Measurements from ENCODE around the gene CNOT1.
"Not testable (repeated sequence)": the region's sequence is repeated elsewhere in the genome, so short reads cannot be mapped to it uniquely, and the experiment has no call there.

The CNOT1 gene

GRCh38 chr16:58582971-58583765 lies 46.5 kb downstream of the CNOT1 start:
- DNase-seq (ENCODE audit: low read depth in 3 of 3, low spot score in 1 of 3) = no peak

DNA sequence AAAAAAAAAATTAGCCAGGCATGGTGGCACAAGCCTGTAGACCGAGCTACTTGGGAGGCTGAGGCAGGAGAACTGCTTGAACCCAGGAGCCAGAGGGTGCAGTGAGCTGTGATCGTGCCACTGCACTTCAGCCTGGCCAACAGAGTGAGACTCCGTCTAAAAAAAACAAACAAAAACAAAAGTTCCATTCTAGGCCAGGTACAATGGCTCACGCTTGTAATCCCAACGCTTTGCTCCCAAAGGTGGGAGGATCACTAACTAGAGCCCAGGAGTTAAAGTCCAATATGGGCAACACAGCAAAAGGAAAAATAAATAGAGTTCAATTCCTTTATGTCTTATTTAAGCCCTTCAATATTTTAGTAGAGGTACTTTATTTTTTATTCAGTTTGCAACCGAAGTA lies 47.5 kb downstream of the CNOT1 start:
- no peak for DNase-seq (ENCODE audit: low read depth in 3 of 3, low spot score in 1 of 3)

DNA sequence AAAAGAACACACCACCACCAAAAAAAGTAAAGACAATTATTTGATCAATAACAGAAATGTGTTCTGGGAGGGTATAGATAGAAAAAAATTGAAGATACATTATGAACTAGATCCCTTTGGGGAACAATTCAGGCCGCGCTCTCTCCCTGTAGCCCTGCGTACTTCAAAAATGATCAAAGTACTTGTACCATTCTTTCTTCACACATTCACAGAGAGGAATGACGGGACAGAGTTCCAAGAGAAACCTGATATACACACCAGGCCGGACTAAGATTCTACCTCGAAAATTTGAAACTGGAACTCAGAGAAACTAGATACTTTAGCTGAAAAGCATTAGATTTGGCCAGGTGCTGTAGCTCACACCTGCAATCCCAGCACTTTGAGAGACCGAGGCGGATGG lies 50.0 kb downstream of the CNOT1 start:
- DNase-seq (ENCODE audit: low read depth in 3 of 3, low spot score in 1 of 3) = no peak

GRCh38 chr16:58578642-58579041 lies 51.0 kb downstream of the CNOT1 start:
- no peak for DNase-seq (ENCODE audit: low read depth in 3 of 3, low spot score in 1 of 3)

DNA sequence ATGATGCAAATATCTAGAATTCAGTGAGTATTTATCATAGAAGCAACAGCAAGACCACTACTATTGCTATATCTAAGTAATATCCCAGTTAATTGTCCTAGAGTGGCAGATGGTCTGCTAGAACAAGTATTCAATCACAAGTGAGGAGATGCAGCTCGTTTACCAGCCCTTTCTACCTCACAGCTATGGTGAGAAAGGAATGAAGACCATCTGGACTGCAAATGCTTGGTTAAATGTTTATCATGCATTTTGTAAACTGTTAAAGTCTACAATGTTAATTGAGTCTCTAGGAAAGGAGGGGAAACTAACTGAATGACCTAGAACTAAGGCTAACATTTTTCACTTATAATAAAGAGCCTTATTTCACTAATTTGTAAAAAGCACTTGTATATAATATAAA lies 52.5 kb downstream of the CNOT1 start:
- no peak for DNase-seq (ENCODE audit: low read depth in 3 of 3, low spot score in 1 of 3)

DNA sequence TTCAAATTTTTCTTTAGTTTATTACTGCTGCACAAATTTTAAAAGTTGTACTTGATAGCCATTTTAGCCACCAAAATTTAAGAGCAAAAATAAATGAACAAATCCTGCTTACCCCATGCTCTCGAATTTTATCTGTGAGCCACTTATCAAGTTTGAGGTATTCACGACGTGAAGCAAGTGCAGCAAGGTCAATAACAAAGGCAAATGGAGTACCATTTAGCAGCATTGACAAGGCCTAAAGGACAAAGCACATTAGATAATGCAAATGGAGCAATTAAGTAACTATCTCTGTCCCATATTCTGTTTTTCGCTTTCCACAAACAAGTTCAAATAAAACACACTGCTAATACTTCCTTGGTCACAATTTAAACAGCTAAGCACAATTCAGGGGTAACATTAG lies 54.7 kb downstream of the CNOT1 start:
- DNase-seq (ENCODE audit: low read depth in 3 of 3, low spot score in 1 of 3) = no peak

DNA sequence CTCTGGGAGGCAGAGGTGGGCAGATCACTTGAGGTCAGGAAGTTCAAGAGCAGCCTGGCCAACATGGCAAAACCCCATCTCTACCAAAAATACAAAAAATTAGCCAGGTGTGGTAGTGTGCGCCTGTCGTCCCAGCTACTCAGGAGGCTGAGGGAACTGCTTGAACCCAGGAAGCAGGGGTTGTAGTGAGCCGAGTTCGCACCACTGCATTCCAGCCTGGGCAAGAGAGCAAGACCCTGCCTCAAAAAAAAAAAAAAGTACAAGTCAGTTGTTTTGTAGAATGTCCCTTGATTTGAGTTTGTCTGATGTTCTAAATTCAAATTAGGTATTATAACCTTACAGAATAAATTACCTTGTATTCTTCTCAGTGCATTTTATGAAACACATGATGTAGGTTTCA lies 63.9 kb downstream of the CNOT1 start:
- DNase-seq (ENCODE audit: low read depth in 3 of 3, low spot score in 1 of 3) = not testable (repeated sequence)

- no peak for DNase-seq (ENCODE audit: low read depth in 3 of 3, low spot score in 1 of 3)
Observed at GRCh38 chr16:58563775-58564174, 65.9 kb downstream of the CNOT1 start.

DNA sequence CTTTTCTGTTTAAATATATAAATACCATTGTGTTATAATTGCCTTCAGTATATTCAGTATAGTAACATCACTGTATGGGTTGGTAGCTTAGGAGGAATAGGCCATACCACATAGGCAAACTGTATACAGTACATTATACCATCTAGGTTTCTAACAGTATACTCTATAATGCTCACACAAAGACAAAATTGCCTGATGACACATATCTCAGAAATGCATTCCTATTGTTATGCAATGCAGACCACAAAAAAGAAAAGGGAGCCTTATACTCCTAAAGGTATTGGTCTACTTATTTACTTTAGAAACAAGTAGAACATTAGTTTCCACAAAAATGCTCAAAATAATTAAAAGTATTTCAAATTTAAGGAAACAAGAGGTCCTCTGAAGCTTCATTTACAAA lies 66.4 kb downstream of the CNOT1 start:
- DNase-seq (ENCODE audit: low read depth in 3 of 3, low spot score in 1 of 3) = no peak

- no peak for DNase-seq (ENCODE audit: low read depth in 3 of 3, low spot score in 1 of 3)
Observed at GRCh38 chr16:58556678-58557077, 72.9 kb downstream of the CNOT1 start.

GRCh38 chr16:58551496-58551895 lies 78.1 kb downstream of the CNOT1 start:
- no peak for DNase-seq (ENCODE audit: low read depth in 3 of 3, low spot score in 1 of 3)

GRCh38 chr16:58548378-58548777 lies 81.2 kb downstream of the CNOT1 start:
- no peak for DNase-seq (ENCODE audit: low read depth in 3 of 3, low spot score in 1 of 3)

DNA sequence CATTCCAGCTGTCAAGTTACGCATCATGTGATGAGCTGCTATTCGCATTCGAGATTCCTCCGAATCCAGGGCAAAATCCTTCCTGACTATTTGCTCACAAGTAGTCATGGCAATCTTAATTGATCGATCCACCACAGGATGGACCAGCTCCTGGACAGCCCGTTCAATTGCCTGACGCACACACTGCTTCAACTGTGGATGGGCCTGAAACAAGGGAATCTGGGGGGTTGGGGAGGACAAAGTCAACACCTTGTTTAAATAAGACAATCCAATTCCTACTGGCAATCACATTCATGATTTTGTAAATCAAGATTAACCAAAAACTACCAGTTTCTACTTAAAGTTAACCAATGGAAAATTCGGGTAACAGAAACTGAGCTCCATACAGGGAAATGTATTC lies 85.9 kb downstream of the CNOT1 start:
- no peak for DNase-seq (ENCODE audit: low read depth in 3 of 3, low spot score in 1 of 3)

- no peak for DNase-seq (ENCODE audit: low read depth in 3 of 3, low spot score in 1 of 3)
Observed at GRCh38 chr16:58542291-58542690, 87.3 kb downstream of the CNOT1 start.

DNA sequence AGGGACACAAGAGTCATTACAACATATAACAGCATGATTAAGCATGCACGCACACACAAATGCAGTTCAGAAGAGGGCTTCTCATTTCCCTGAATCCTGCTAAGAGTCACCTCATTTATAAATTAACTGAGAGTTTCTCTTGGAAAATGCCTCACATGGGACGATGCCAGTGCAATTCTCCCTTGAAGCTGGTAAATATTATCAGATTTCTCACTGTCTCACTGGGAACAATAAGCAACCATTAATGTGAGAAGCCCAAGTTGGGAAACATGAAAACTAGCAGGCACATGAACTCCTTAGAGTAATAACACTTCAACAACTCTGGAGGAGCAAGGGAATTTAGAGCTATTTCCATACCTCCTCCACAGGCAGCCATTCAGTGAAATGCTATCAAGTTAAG lies 87.9 kb downstream of the CNOT1 start:
- no peak for DNase-seq (ENCODE audit: low read depth in 3 of 3, low spot score in 1 of 3)

DNA sequence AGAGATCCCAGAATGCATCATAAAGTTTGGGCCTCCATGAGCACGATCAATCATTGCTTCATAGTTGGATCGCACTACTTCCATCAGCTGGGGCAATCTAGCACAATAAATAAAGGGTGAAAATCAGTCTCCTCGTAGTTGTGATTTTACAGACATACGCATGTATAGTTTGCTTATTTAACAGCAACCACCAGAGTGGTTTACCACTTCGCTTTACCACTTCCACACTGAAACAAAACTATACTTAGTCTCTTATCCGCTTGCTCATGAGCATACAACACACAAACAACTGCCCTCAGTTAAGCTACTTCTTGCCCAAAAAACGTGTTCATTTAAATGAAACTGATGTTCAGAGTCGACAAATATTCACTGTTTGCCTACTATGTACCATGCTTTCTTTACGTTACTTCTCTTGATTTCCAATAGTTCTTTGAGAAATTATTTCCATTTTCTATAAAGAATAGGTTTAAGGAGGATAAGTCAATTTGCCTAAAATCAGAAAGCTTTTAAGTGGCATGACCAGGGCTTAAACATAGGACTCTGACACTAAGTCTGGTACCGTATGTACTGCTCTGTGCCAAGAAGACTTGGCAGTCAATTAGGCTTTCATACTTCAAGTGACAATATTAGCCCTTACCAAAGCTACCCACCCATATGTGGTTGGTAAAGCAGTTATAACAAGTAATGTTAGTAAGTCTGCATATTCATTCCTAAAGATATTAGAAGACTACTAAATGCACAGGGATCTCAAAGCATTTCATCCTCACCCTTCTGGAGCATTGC lies 92.3 kb downstream of the CNOT1 start:
- DNase-seq (ENCODE audit: low read depth in 3 of 3, low spot score in 1 of 3) = no peak

DNA sequence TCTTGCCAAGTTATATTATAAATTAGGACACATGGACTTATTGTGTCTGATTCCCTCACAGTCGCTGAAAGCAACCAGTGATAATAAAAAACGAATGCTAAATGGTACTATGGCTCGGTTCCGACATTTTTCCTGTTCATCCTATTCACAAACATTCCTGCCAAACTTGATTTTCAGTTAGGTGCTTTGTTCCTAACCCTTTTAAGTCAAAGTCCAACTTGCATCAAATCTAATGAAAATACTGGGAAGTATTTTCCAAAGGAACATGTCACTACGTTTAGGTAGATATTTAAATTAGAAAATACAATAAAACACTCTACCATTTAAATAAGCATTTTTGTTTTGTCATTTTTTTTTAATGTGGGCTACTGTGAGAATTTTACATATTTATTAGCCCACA lies 93.3 kb downstream of the CNOT1 start:
- DNase-seq (ENCODE audit: low read depth in 3 of 3, low spot score in 1 of 3) = no peak

DNA sequence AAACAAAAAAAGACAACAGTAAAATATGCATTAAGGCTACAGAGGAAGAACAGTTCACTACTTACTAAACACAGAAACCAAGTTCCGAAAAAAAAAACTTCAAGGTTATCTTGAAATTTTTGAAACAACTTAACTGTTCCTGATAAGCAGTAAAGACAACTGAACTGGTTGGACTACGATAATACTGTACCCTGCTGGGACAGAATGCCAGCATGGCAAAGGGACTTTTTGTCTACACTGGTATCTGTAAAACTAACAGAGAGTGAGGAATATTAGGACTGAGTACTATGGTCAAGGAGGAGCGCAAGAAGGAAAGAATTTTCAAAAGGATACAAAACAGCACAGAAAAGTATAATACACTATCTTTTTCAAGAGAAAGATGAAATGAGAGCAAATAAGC lies 94.5 kb downstream of the CNOT1 start:
- no peak for DNase-seq (ENCODE audit: low read depth in 3 of 3, low spot score in 1 of 3)

GRCh38 chr16:58533751-58534470 lies 95.7 kb downstream of the CNOT1 start:
- DNase-seq (ENCODE audit: low read depth in 3 of 3, low spot score in 1 of 3) = no peak

DNA sequence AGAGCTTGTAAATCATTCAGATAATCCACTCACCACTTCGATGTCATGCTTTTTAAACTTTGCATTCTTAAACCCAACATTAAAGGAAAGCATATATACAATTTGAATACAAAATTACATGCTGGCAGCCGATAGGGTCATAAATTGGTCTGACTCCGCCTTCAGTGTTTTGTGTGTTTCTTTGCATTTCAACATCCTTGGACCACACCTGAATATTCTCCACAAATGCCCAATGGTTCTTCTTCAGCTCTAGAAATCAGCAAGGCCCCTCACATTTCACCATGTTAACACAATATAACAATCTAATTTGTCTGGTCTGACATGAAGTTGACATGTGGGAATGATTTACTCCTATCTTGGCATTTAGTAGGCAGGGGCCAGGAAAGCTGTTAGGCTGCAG lies 97.2 kb downstream of the CNOT1 start:
- no peak for DNase-seq (ENCODE audit: low read depth in 3 of 3, low spot score in 1 of 3)

DNA sequence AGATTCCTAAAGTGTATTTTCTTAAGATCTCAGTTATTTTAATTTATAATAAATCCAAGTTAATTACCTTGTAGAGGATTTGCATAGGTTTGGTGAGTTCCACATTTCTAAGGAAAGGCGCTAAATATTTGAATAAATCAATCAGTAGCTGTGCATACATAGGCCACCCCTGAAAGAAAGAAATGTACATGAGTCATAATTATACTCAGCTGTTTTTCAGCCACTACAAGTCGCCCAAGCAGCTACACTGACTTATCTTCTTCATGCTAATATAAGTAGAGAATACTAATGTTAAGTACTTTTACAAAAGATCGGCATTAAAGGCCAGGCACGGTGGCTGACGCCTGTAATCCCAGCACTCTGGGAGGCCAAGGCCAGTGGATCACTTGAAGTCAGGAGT lies 99.4 kb downstream of the CNOT1 start:
- DNase-seq (ENCODE audit: low read depth in 3 of 3, low spot score in 1 of 3) = no peak

DNA sequence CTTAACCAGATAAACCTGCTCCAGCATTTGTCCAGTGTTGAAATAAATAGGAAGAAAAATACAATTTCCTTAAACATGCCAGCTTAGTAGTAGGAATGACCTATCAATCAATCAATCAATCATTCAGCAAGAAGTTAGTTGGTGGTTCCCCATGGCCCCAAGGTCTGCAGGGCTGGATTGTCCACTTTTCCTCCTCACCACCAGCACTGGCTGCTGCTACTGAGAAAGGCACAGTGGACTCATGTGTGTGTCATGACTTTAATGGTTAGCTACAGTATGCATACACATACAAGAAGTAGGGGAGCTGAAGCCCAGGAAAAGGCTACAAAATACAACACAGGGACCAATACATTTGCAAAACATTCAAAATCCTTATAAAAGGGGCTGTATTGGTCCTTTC lies 109.9 kb downstream of the CNOT1 start:
- DNase-seq (ENCODE audit: low read depth in 3 of 3, low spot score in 1 of 3) = no peak
